Breast epithelium (tissue), 4 donors: Measurements from ENCODE around the gene BCL2L1. TPM values are rescaled to one million over a fixed set of nuclear protein-coding genes. Genes with fewer than 3 reads are reported as not detected.

Source experiments
- DNase-seq, 2 donors: peaks; one replicate each; pipeline ENCODE4 v3.0.0-alpha.2; 2019; ENCODE audit warnings: low spot score in 2 of 2
- H3K27ac ChIP-seq, 2 donors: fragments of 200-600 bp; sonication (generic) in 1 of 2; one replicate each; pipeline ENCODE4 v1.5.1; 2016 to 2019; ENCODE audit warnings: mild to moderate bottlenecking in 1 of 2
- H3K27me3 ChIP-seq, 2 donors: fragments of 200-600 bp; sonication (generic) in 1 of 2; one replicate each; pipeline versions ENCODE4 v1.5.1 to v1.6.0; 2017 to 2019; ENCODE audit warnings: control low read depth in 1 of 2, mild to moderate bottlenecking in 1 of 2
- H3K36me3 ChIP-seq: fragments of 200-600 bp; one replicate; pipeline ENCODE4 v1.5.1; 2019
- H3K4me1 ChIP-seq, 2 donors: fragments of 200-600 bp; sonication (generic); one replicate each; pipeline ENCODE4 v1.5.1; 2016 to 2019; ENCODE audit warnings: control low read depth in 1 of 2
- H3K4me3 ChIP-seq, 3 donors: fragments of 200-600 bp; sonication (generic); 1 replicate in 2 of 3; 2 replicates in 1 of 3; pipeline ENCODE4 v1.5.1; 2016 to 2019; ENCODE audit warnings: mild to moderate bottlenecking in 3 of 3, moderate library complexity in 2 of 3
- H3K9me3 ChIP-seq, 2 donors: fragments of 200-600 bp; sonication (generic) in 1 of 2; one replicate each; pipeline ENCODE4 v1.5.1; 2016 to 2019; ENCODE audit warnings: control low read depth in 1 of 2
- CTCF ChIP-seq, 3 donors: fragments of 450-650 bp; IDR thresholded peaks; one replicate each; pipeline ENCODE4 v1.5.1; 2016 to 2017; ENCODE audit warnings: antibody characterized with exemption in 3 of 3, mild to moderate bottlenecking in 3 of 3, moderate library complexity in 3 of 3
- POLR2A ChIP-seq: fragments of 450-650 bp; IDR thresholded peaks from one replicate; pipeline ENCODE4 v1.6.1; 2016; ENCODE audit warnings: antibody characterized with exemption, mild to moderate bottlenecking, moderate library complexity
- POLR2AphosphoS5 ChIP-seq, 3 donors: sonication (generic); formaldehyde crosslinking; IDR thresholded peaks; one replicate each; pipeline ENCODE4 v1.6.1; 2017; ENCODE audit warnings: antibody characterized with exemption in 3 of 3
- intact Hi-C: fragments of 100-400 bp; cut with DNase I; formaldehyde crosslinking; loops from one replicate; pipeline ENCODE4 v1.15.1; 2023; ENCODE audit warnings: low total_unique reads
- total RNA-seq, 3 donors: library from RNA; depleted of rRNA; stranded (reverse); fragments of >200 nt; gene quantifications; one replicate each; pipeline ENCODE4 v1.1.0, GENCODE V29; 2016

Gene BCL2L1
- total RNA-seq, 3 donors from 2014 or later: 95.1 to 124 (median 117) TPM

GRCh38 chr20:31681128-31681727, 41.4 kb downstream of the BCL2L1 start:
- Histone ChIP-seq H3K9me3 (no peaks in the 10 kb centered on the region), H3K4me1 (peaks cover 5 to 12% of the 10 kb centered on the region in 2 donors), H3K4me3 (no peak overlapping the region), H3K36me3 (no peaks in the 10 kb centered on the region), H3K27ac (peak overlapping the region; percentile 66 to 84), H3K27me3 (no peaks in the 10 kb centered on the region)
- TF ChIP-seq POLR2A (no peak), POLR2AphosphoS5 (IDR thresholded peaks at IDR 0.05) (no peak), CTCF (IDR thresholded peaks at IDR 0.05) (no peak)
- no peak for DNase-seq
- intact Hi-C loops: no loop called here

GRCh38 chr20:31680286-31681127, 42.2 kb downstream of the BCL2L1 start:
- Histone ChIP-seq H3K4me3 (no peak overlapping the region), H3K9me3 (no peaks in the 10 kb centered on the region), H3K36me3 (no peaks in the 10 kb centered on the region), H3K27ac (peak overlapping the region; percentile 66 to 84), H3K4me1 (peaks cover 6 to 17% of the 10 kb centered on the region in 2 donors), H3K27me3 (no peaks in the 10 kb centered on the region)
- TF ChIP-seq CTCF (IDR thresholded peaks at IDR 0.05) (no peak), POLR2A (no peak), POLR2AphosphoS5 (IDR thresholded peaks at IDR 0.05) (no peak)
- DNase-seq: no peak
- intact Hi-C loops: no loop called here

DNA sequence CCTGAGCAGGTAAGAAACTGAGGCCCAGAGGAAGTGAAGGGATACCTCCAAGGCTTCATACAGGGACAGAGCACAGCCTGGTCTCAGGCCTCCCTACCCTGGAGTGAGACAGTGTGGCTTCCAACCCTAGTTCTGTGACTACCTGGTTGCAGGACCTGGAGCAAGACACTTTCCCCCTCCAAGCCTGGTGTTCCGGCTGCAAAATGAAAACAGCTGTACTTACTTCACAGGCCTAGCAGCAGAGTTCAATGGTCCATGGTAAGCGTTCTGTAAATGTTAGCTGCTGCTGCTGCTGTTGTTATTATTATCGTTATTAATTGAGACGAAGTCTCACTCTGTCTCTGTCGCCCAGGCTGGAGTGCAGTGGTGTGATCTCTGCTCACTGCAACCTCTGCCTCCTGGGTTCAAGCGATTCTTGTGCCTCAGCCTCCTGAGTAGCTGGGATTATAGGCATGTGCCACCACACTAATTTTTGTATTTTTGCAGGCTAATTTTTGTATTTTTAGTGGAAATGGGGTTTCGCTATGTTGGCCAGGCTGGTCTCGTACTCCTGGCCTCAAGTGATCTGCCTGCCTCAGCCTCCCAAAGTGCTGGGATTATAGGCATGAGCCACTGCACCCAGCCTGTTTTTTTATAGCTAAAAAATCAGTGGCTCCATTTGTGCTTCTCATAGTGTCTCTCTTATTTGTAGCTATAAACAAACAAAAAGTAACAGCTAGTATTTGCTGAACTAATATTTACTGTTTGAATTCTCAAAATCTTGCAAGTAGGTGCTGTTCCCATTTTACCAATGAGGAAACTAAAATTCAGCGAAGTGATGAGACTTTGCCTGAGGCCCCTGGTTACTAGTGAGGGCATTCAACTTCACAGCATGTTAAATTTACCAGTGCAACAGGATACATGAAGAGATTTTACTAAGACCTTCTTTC, 43.0 kb downstream of the BCL2L1 start:
- no peak overlapping the region for H3K4me3 ChIP-seq
- no peak for DNase-seq
- peak overlapping the region; percentile 66 to 84 for H3K27ac ChIP-seq
- intact Hi-C loops: no loop called here
- TF ChIP-seq POLR2A: no peak
- no peak for TF ChIP-seq POLR2AphosphoS5 (IDR thresholded peaks at IDR 0.05)
- TF ChIP-seq CTCF (IDR thresholded peaks at IDR 0.05): no peak
- no peaks in the 10 kb centered on the region for H3K9me3 ChIP-seq
- no peaks in the 10 kb centered on the region for H3K36me3 ChIP-seq
- H3K4me1 ChIP-seq: peaks cover 8 to 26% of the 10 kb centered on the region in 2 donors
- H3K27me3 ChIP-seq: no peaks in the 10 kb centered on the region

DNA sequence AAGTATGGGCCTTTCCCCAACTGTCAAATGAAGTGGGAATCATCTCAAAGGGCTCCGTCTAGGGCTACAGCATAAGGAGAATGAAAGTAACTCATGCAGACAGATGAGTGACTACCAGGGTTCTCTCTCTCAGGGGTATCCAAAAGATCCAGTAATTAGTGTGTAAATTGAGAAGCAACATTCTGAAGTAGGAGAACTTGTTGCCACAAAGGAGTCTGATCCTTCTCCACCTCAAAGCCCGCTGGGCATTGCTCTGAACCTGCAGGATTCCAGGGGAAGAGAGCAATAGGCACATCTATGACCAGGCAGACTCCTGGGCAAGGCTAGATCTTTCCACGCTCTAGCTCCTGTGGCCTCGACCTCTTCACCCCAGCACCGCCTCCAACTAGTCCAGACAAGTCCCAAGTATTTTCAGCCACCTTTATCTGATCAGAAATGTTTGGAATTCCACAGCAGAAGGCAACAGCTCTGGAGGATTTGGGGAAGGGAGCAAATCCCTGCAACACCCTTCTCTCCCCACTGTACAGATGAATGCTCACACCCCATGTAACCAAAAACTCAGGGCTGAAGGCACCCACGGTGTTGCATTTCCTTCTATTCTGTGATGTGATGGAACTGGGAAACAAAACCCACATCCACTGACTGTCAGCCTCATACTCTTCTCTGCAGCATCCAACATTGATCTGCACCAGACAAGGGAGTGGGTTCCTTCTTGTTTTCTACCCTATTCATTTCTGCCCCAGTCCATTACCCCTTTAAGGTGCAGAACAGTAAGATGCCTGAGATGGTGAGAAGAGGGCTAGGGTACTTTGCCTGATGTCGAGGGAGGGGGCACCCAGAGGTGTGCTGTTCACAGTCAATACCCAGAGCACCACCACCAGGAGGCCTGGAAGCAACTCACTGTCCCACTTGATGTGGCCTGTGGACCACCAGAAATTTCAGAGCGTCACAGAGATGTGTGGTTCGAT, 44.0 kb downstream of the BCL2L1 start:
- Histone ChIP-seq H3K4me1 (peaks cover 7 to 31% of the 10 kb centered on the region in 2 donors), H3K36me3 (no peaks in the 10 kb centered on the region), H3K27ac (peak overlapping the region; percentile 66 to 84), H3K27me3 (no peaks in the 10 kb centered on the region), H3K4me3 (no peak overlapping the region), H3K9me3 (no peaks in the 10 kb centered on the region)
- intact Hi-C loops: no loop called here
- TF ChIP-seq CTCF (IDR thresholded peaks at IDR 0.05): no peak
- no peak for TF ChIP-seq POLR2A
- TF ChIP-seq POLR2AphosphoS5 (IDR thresholded peaks at IDR 0.05): no peak
- no peak for DNase-seq
